ENCODE measurements around the gene KIF26B. TPM values are rescaled to one million over a fixed set of nuclear protein-coding genes. Genes with fewer than 3 reads are reported as not detected.

KIF26B gene
- total and polyA plus RNA-seq, 4 donors = 10.9 to 37.1 (median 19.2) TPM

DNA sequence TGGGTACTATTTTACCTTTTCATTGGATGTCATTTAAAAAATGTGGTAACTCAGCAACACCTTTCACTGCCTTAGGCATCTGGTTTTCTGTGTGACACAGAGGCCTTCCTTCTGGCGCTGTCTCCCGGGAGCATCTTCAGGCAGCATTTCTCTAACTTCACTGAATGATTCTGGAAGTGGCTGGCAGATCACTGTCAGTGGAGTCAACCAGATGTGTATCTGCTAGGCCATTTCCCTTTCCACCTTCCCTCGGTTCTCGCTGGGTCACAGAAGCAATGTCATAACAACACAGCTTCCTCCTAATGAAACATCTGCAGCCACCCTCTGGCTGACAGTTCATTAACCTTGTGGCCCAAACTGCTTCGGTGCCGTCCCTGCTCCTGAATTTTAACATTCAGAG lies 137.8 kb downstream of the KIF26B start:
- peak in 1 of 6 donors; percentile 77 for DNase-seq (ENCODE audit: low read depth in 4 of 6, low spot score in 6 of 6)
- Histone ChIP-seq H3K4me3 (ENCODE audit: low read depth, low read length) (no peak overlapping the region), H3K27me3 (ENCODE audit: control insufficient read depth, insufficient read depth, low read length) (no peaks in the 10 kb centered on the region), H3K9me3 (ENCODE audit: control insufficient read depth, insufficient read depth, low read length) (no peaks in the 10 kb centered on the region), H3K36me3 (ENCODE audit: control insufficient read depth, insufficient read depth, low read length) (no peaks in the 10 kb centered on the region), H3K27ac (ENCODE audit: low read depth, low read length) (no peak overlapping the region), H3K4me1 (ENCODE audit: control insufficient read depth, insufficient read depth, low read length) (peaks cover 5% of the 10 kb centered on the region)
- WGBS (ENCODE audit: insufficient coverage) = 21% methylated on average over 4 of the region's 6 CpGs

DNA sequence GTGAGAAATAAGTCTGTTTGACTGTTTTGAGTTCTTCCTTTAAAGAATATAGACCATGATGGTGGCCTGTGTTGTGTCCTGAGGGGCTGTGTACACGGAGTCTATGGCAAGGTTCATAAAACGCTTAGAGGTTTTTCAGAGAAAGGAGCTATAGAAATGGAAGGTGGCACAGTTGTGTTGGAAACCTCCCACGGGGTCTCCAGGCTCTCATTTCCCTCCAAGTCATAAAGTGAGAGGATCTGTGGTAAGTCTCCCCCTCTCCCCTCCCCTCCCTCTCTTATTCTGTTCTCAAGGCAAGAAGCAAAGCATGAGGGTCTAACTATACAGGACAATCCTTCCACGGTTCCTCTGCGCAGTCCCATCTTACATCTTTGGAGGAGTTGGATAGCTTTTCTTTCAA lies 139.2 kb downstream of the KIF26B start:
- no peak overlapping the region for H3K27ac ChIP-seq (ENCODE audit: low read depth, low read length)
- no peaks in the 10 kb centered on the region for H3K36me3 ChIP-seq (ENCODE audit: control insufficient read depth, insufficient read depth, low read length)
- no peaks in the 10 kb centered on the region for H3K9me3 ChIP-seq (ENCODE audit: control insufficient read depth, insufficient read depth, low read length)
- no peak overlapping the region for H3K4me3 ChIP-seq (ENCODE audit: low read depth, low read length)
- H3K4me1 ChIP-seq (ENCODE audit: control insufficient read depth, insufficient read depth, low read length) = peaks cover 5% of the 10 kb centered on the region
- DNase-seq (ENCODE audit: low read depth in 4 of 6, low spot score in 6 of 6) = no peak
- 63% methylated on average over 2 of the region's 5 CpGs for WGBS (ENCODE audit: insufficient coverage)
- H3K27me3 ChIP-seq (ENCODE audit: control insufficient read depth, insufficient read depth, low read length) = no peaks in the 10 kb centered on the region

DNA sequence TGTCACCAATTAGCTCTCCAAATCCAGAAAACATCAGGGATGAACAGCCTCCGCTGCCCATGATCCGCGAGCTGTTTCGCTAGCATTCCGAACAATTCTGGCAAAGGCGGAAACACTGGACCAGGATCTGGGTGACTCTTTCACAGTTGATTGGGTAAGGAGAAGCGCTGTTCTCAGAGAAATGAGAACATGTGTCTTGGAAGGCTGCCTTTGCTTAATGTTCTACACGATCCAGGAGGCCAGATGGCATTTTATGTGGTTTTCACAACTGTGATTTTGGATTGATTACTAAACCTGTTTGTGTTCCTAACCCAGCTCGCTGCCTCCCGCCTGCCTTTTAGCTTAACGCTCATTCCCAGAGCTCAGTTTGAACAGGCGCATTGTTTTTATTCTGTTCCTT lies 144.0 kb downstream of the KIF26B start:
- Histone ChIP-seq H3K9me3 (ENCODE audit: control insufficient read depth, insufficient read depth, low read length) (no peaks in the 10 kb centered on the region), H3K36me3 (ENCODE audit: control insufficient read depth, insufficient read depth, low read length) (no peaks in the 10 kb centered on the region), H3K4me3 (ENCODE audit: low read depth, low read length) (no peak overlapping the region), H3K27me3 (ENCODE audit: control insufficient read depth, insufficient read depth, low read length) (no peaks in the 10 kb centered on the region), H3K27ac (ENCODE audit: low read depth, low read length) (no peak overlapping the region), H3K4me1 (ENCODE audit: control insufficient read depth, insufficient read depth, low read length) (peaks cover 8% of the 10 kb centered on the region)
- 27% methylated on average over 8 of the region's 12 CpGs for whole genome bisulfite sequencing (ENCODE audit: insufficient coverage)
- peak in 3 of 6 donors; percentile 65 to 96 (median 94) for DNase-seq (ENCODE audit: low read depth in 4 of 6, low spot score in 6 of 6)

DNA sequence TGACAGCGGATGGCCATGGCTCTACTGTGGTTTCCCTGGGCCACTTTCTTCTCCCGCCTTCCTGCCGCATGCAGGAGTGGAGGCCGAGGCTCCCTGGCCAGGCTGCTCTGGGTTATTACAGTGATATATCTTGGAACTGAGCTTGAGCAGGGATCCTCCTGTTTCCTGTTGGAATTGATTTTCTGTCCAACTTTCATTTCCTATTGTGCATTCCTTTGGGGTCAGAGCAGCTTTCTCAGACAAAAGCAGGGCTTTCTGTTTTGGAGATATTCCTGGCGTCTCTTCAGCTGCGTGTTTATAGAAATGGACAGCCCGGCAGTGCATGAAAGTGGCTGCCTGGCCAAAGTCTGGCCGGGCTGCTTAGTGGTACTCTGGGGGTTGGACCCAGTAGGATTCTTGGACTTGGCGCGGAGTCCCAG lies 146.4 kb downstream of the KIF26B start:
- peaks cover 8% of the 10 kb centered on the region for H3K4me1 ChIP-seq (ENCODE audit: control insufficient read depth, insufficient read depth, low read length)
- H3K27ac ChIP-seq (ENCODE audit: low read depth, low read length) = peak overlapping the region; percentile 12
- H3K36me3 ChIP-seq (ENCODE audit: control insufficient read depth, insufficient read depth, low read length) = no peaks in the 10 kb centered on the region
- no peaks in the 10 kb centered on the region for H3K9me3 ChIP-seq (ENCODE audit: control insufficient read depth, insufficient read depth, low read length)
- no peak overlapping the region for H3K4me3 ChIP-seq (ENCODE audit: low read depth, low read length)
- WGBS (ENCODE audit: insufficient coverage) = 81% methylated on average over 7 of the region's 10 CpGs
- peak in 2 of 6 donors; percentile 51 to 58 for DNase-seq (ENCODE audit: low read depth in 4 of 6, low spot score in 6 of 6)
- H3K27me3 ChIP-seq (ENCODE audit: control insufficient read depth, insufficient read depth, low read length) = no peaks in the 10 kb centered on the region

DNA sequence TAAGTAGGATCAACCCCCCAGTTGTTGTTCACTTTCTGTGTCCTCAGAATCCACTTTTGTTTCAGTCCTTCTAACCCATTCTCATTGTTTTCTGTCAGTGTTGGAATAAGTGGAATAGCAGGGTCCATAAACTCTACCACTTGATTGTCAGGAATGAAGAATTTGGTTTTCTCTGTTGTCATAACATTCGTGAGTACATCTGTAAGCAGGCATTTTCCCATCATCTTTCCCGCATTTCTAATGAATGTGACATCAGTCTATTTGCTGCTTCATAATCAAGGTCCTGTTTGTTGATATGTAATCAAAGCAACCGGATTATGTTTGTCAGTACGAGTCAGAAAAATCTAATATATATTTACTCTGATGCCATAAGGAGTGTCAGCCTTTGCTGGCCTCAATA lies 147.1 kb downstream of the KIF26B start:
- H3K9me3 ChIP-seq (ENCODE audit: control insufficient read depth, insufficient read depth, low read length) = no peaks in the 10 kb centered on the region
- peaks cover 8% of the 10 kb centered on the region for H3K4me1 ChIP-seq (ENCODE audit: control insufficient read depth, insufficient read depth, low read length)
- H3K4me3 ChIP-seq (ENCODE audit: low read depth, low read length) = no peak overlapping the region
- no CpG with 5 or more reads among the region's 4 CpGs for WGBS (ENCODE audit: insufficient coverage)
- DNase-seq (ENCODE audit: low read depth in 4 of 6, low spot score in 6 of 6) = no peak
- no peak overlapping the region for H3K27ac ChIP-seq (ENCODE audit: low read depth, low read length)
- no peaks in the 10 kb centered on the region for H3K27me3 ChIP-seq (ENCODE audit: control insufficient read depth, insufficient read depth, low read length)
- H3K36me3 ChIP-seq (ENCODE audit: control insufficient read depth, insufficient read depth, low read length) = no peaks in the 10 kb centered on the region

DNA sequence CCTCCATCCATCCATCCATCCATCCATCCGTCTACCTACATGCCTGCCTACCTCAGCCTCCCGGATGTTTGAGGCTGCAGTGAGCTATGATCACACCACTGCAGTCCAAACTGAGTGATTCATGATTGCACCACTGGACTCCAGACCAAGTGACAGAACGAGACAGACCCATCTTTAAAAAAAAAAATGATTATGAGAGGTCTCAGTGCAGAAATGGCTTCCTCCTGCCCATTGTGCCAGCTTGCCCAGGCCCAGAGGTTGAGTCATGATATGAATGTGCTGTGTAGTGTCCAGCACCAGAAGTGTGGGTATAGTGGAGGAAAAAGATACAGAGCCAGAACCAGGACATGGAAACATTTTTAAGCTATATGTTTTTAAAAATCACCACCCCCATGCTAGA lies 149.9 kb downstream of the KIF26B start:
- 95% methylated on average over 2 of the region's 3 CpGs for WGBS (ENCODE audit: insufficient coverage)

DNA sequence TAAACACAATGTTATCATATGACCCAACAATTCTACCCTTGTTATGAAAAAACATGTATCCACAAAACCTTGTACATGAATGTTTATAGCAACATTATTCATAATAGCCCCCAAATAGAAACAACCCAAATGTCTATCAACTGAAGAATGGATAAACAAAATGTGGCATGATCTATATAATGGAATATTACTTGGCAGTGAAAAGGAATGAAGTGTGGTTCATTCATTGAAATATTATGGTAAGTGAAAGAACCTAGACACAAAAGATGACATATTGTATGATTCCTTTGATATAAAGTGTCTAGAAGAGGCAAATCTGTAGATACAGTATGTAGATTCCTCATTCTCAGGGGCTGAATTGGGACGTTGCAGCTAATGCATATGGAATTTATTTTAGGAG lies 151.2 kb downstream of the KIF26B start:
- no CpG with 5 or more reads among the region's 1 CpG for WGBS (ENCODE audit: insufficient coverage)
- no peaks in the 10 kb centered on the region for H3K9me3 ChIP-seq (ENCODE audit: control insufficient read depth, insufficient read depth, low read length)
- H3K27me3 ChIP-seq (ENCODE audit: control insufficient read depth, insufficient read depth, low read length) = no peaks in the 10 kb centered on the region
- no peaks in the 10 kb centered on the region for H3K36me3 ChIP-seq (ENCODE audit: control insufficient read depth, insufficient read depth, low read length)
- H3K27ac ChIP-seq (ENCODE audit: low read depth, low read length) = no peak overlapping the region
- no peak for DNase-seq (ENCODE audit: low read depth in 4 of 6, low spot score in 6 of 6)
- H3K4me3 ChIP-seq (ENCODE audit: low read depth, low read length) = no peak overlapping the region
- peaks cover 9% of the 10 kb centered on the region for H3K4me1 ChIP-seq (ENCODE audit: control insufficient read depth, insufficient read depth, low read length)

More for the DNA sequence above, 149.9 kb downstream of the KIF26B start:
- H3K4me1 ChIP-seq (ENCODE audit: control insufficient read depth, insufficient read depth, low read length) = peaks cover 8% of the 10 kb centered on the region
- H3K4me3 ChIP-seq (ENCODE audit: low read depth, low read length) = no peak overlapping the region
- no peak overlapping the region for H3K27ac ChIP-seq (ENCODE audit: low read depth, low read length)
- H3K9me3 ChIP-seq (ENCODE audit: control insufficient read depth, insufficient read depth, low read length) = no peaks in the 10 kb centered on the region
- no peaks in the 10 kb centered on the region for H3K36me3 ChIP-seq (ENCODE audit: control insufficient read depth, insufficient read depth, low read length)
- no peak for DNase-seq (ENCODE audit: low read depth in 4 of 6, low spot score in 6 of 6)
- no peaks in the 10 kb centered on the region for H3K27me3 ChIP-seq (ENCODE audit: control insufficient read depth, insufficient read depth, low read length)

DNA sequence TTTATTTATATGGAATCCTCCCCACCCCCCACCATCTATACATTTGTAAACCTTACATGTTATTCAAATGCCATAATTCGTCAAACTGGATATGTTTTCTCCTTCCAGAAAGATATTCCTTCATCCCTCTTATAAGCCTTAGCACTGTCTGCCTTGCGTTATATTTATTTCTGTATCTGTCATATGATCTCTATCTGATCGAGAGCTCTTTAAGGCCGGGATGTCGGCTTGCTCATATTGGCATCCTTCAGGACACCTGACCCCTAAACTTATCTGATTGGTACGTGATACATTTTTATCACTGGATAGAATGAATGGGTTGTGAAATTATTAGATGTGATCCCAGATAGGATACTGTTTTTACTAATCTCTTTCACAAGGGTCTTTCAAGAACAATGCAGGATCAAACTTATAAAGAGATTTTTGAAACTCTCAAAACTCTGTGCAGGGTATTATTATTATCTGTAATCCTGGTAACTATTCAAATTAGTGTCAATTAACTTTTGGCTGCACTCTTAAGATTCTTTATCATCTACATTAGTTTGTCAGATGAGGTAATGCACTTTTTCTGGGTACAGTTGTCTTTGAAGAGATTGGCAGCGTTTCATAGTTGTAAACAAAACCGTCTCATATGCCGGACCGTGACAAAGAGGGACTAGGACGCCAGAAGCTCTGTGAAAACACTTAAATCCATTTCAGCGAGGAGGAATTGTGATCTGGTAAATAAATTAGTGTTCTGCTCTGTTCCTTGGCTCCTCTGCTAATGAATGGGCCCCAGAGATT lies 152.0 kb downstream of the KIF26B start:
- Histone ChIP-seq H3K4me1 (ENCODE audit: control insufficient read depth, insufficient read depth, low read length) (peaks cover 11% of the 10 kb centered on the region), H3K9me3 (ENCODE audit: control insufficient read depth, insufficient read depth, low read length) (no peaks in the 10 kb centered on the region), H3K4me3 (ENCODE audit: low read depth, low read length) (no peak overlapping the region), H3K27me3 (ENCODE audit: control insufficient read depth, insufficient read depth, low read length) (no peaks in the 10 kb centered on the region), H3K27ac (ENCODE audit: low read depth, low read length) (no peak overlapping the region), H3K36me3 (ENCODE audit: control insufficient read depth, insufficient read depth, low read length) (no peaks in the 10 kb centered on the region)
- WGBS (ENCODE audit: insufficient coverage) = 49% methylated on average over 3 of the region's 12 CpGs
- DNase-seq (ENCODE audit: low read depth in 4 of 6, low spot score in 6 of 6) = peak in 1 of 6 donors; percentile 64

DNA sequence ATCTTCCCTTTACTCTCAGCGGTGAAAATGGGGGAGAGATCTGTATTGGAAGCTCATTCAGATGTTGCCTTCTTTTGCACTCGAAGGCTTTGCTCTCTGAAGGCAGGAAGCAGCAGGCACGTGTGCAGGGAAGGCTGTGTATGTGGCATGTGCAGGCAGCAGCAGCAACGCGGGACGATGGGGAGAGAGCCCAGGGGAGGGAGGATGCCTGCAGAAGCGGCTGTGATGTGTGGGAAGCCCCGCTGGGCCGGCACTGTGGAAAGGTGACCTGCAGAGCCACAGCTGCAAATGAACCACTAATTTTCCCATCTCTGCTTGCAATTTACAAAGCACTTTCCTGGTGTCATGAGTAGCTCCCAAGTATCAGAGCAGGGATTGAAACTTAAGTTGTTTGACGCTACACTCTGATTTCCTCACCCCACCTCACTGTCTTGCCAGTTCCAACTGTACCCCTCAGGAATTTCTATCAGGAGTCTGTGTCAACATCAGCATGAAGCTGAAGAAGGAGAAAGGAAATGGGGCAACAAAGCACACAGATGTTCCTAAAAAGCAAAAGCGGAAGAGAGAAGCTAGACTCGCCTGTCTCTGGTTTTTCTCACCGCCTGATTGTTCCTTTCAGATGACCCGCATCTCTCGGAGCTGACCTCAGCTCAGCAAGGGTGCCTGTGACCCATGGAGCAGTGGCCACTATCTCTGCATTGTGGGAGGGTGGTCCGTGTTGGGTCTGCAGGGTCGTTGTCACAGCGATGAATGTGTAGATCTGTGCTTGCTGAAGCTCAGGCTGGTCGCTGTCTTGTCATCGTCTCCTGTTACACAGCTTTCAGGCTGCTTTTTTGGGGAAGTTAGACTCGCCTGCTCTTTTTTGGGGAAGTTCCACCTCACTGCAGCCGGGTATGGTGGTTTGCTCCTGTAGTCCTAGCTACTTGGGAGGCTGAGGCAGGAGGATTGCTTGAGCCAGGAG lies 156.1 kb downstream of the KIF26B start:
- Histone ChIP-seq H3K27me3 (ENCODE audit: control insufficient read depth, insufficient read depth, low read length) (no peaks in the 10 kb centered on the region), H3K4me3 (ENCODE audit: low read depth, low read length) (no peak overlapping the region), H3K9me3 (ENCODE audit: control insufficient read depth, insufficient read depth, low read length) (no peaks in the 10 kb centered on the region), H3K4me1 (ENCODE audit: control insufficient read depth, insufficient read depth, low read length) (peaks cover 13% of the 10 kb centered on the region), H3K27ac (ENCODE audit: low read depth, low read length) (peak overlapping the region; percentile 2), H3K36me3 (ENCODE audit: control insufficient read depth, insufficient read depth, low read length) (no peaks in the 10 kb centered on the region)
- 36% methylated on average over 19 of the region's 22 CpGs for WGBS (ENCODE audit: insufficient coverage)
- DNase-seq (ENCODE audit: low read depth in 4 of 6, low spot score in 6 of 6) = peak in 2 of 6 donors; percentile 39 to 75

All from spinal cord (tissue), 10 donors.